H9 (cell line): ENCODE data around the gene PCSK2. TPM values are rescaled to one million over a fixed set of nuclear protein-coding genes. Genes with fewer than 3 reads are reported as not detected.

Experiments
- DNase-seq: peaks from one replicate; pipeline ENCODE4 v3.0.0-alpha.2; 2017
- H2AFZ ChIP-seq: one replicate; pipeline ENCODE4 v1.6.1; 2013; ENCODE audit warnings: mild to moderate bottlenecking, low read length, control low read depth, moderate library complexity
- H2AK5ac ChIP-seq: 2 replicates; pipeline ENCODE4 v1.6.1; 2013; ENCODE audit warnings: low read length, control low read depth, mixed read lengths; ENCODE audit not compliant: insufficient read length
- H2BK120ac ChIP-seq: one replicate; pipeline ENCODE4 v1.6.1; 2013; ENCODE audit warnings: low read depth, mild to moderate bottlenecking, low read length, control low read depth, inconsistent platforms; ENCODE audit not compliant: poor library complexity, severe bottlenecking
- H2BK12ac ChIP-seq: 2 replicates; pipeline ENCODE4 v1.6.1; 2013; ENCODE audit warnings: low read length, control low read depth, mixed read lengths, low read depth; ENCODE audit not compliant: insufficient read length
- H2BK15ac ChIP-seq: 2 replicates; pipeline ENCODE4 v1.6.1; 2013; ENCODE audit warnings: low read depth, low read length, control low read depth
- H2BK20ac ChIP-seq: one replicate; pipeline ENCODE4 v1.6.1; 2013; ENCODE audit warnings: low read depth, mild to moderate bottlenecking, low read length, control low read depth, inconsistent platforms; ENCODE audit not compliant: poor library complexity, severe bottlenecking
- H2BK5ac ChIP-seq: 2 replicates; pipeline ENCODE4 v1.6.1; 2013; ENCODE audit warnings: low read length, control low read depth, mixed read lengths; ENCODE audit not compliant: insufficient read length
- H3K14ac ChIP-seq: 2 replicates; pipeline ENCODE4 v1.6.1; 2013; ENCODE audit warnings: low read length, control low read depth; ENCODE audit not compliant: insufficient read depth
- H3K18ac ChIP-seq: 2 replicates; pipeline ENCODE4 v1.6.1; 2013; ENCODE audit warnings: low read depth, mild to moderate bottlenecking, mixed read lengths, low read length, control low read depth; ENCODE audit not compliant: insufficient read length
- H3K23ac ChIP-seq: 2 replicates; pipeline ENCODE4 v1.6.1; 2013; ENCODE audit warnings: low read length, control low read depth, mixed read lengths, low read depth; ENCODE audit not compliant: insufficient read length
- H3K23me2 ChIP-seq: 2 replicates; pipeline ENCODE4 v1.6.1; 2013; ENCODE audit warnings: low read depth, mild to moderate bottlenecking, mixed read lengths, low read length, control low read depth; ENCODE audit not compliant: insufficient read length, poor library complexity, severe bottlenecking
- H3K27ac ChIP-seq: 2 replicates; pipeline ENCODE4 v1.5.1; 2013; ENCODE audit warnings: low read length, control low read depth, mixed read lengths, low read depth; ENCODE audit not compliant: insufficient read length
- H3K27me3 ChIP-seq: 2 replicates; pipeline ENCODE4 v1.6.1; 2013; ENCODE audit warnings: low read length, control low read depth, inconsistent platforms; ENCODE audit not compliant: insufficient read depth
- H3K4ac ChIP-seq: 2 replicates; pipeline ENCODE4 v1.6.1; 2013; ENCODE audit warnings: low read depth, mild to moderate bottlenecking, control low read depth, inconsistent platforms, low read length, moderate library complexity
- H3K4me1 ChIP-seq: 2 replicates; pipeline ENCODE4 v1.6.1; 2013; ENCODE audit warnings: low read length, control low read depth, inconsistent platforms; ENCODE audit not compliant: insufficient read depth
- H3K4me2 ChIP-seq: 2 replicates; pipeline ENCODE4 v1.6.1; 2013; ENCODE audit warnings: low read length, control low read depth, mixed read lengths; ENCODE audit not compliant: insufficient read length, insufficient read depth
- H3K56ac ChIP-seq: 2 replicates; pipeline ENCODE4 v1.6.1; 2013; ENCODE audit warnings: low read depth, mild to moderate bottlenecking, mixed read lengths, low read length, control low read depth; ENCODE audit not compliant: insufficient read length
- H3K79me1 ChIP-seq: 2 replicates; pipeline ENCODE4 v1.6.1; 2013; ENCODE audit warnings: low read depth, mild to moderate bottlenecking, moderate library complexity, low read length, control low read depth, inconsistent platforms; ENCODE audit not compliant: insufficient read depth, poor library complexity, severe bottlenecking
- H3K79me2 ChIP-seq: 2 replicates; pipeline ENCODE4 v1.6.1; 2013; ENCODE audit warnings: low read length, control low read depth, inconsistent platforms; ENCODE audit not compliant: insufficient read depth
- H3K9ac ChIP-seq: 2 replicates; pipeline ENCODE4 v1.6.1; 2013; ENCODE audit warnings: low read length, control low read depth, mixed read lengths; ENCODE audit not compliant: insufficient read length; ENCODE audit errors: extremely low read depth
- H3K9me3 ChIP-seq: one replicate; pipeline ENCODE4 v1.6.1; 2013; ENCODE audit warnings: low read depth, low read length, inconsistent platforms; ENCODE audit not compliant: control insufficient read depth
- H3T11ph ChIP-seq: one replicate; pipeline ENCODE4 v1.6.1; 2013; ENCODE audit warnings: mild to moderate bottlenecking, low read length, control low read depth, inconsistent platforms
- H4K20me1 ChIP-seq: one replicate; pipeline ENCODE4 v1.6.1; 2013; ENCODE audit not compliant: control insufficient read depth, insufficient read length, insufficient read depth
- H4K5ac ChIP-seq: 2 replicates; pipeline ENCODE4 v1.6.1; 2013; ENCODE audit warnings: low read depth, mild to moderate bottlenecking, mixed read lengths, low read length, control low read depth; ENCODE audit not compliant: insufficient read length
- H4K8ac ChIP-seq: replicated peaks from 2 replicates; pipeline ENCODE4 v1.6.1; 2013; ENCODE audit warnings: low read length, control low read depth, mixed read lengths, low read depth; ENCODE audit not compliant: insufficient read length
- H4K91ac ChIP-seq: 2 replicates; pipeline ENCODE4 v1.6.1; 2013; ENCODE audit warnings: low read depth, mild to moderate bottlenecking, moderate library complexity, mixed read lengths, low read length, control low read depth; ENCODE audit not compliant: insufficient read length
- H3K27ac Mint-ChIP-seq, 3 experiments: 2 replicates in 2 of 3; 3 replicates in 1 of 3; pipeline ENCODE4 v1.8.0; 2020 to 2021; ENCODE audit warnings: mixed read lengths in 3 of 3, mild to moderate bottlenecking in 1 of 3, moderate library complexity in 1 of 3
- H3K27me3 Mint-ChIP-seq: 2 replicates; pipeline ENCODE4 v1.8.0; 2021; ENCODE audit warnings: low read depth, mild to moderate bottlenecking, moderate library complexity, mixed read lengths
- H3K36me3 Mint-ChIP-seq, 3 experiments: 2 replicates in 2 of 3; 3 replicates in 1 of 3; pipeline ENCODE4 v1.8.0; 2020 to 2021; ENCODE audit warnings: low read depth in 3 of 3, mixed read lengths in 3 of 3; ENCODE audit not compliant: insufficient read depth in 1 of 3
- H3K4me1 Mint-ChIP-seq, 2 experiments: 2 replicates each; pipeline ENCODE4 v1.8.0; 2020; ENCODE audit warnings: mixed read lengths in 2 of 2
- H3K4me3 Mint-ChIP-seq, 2 experiments: 2 replicates in 1 of 2; 3 replicates in 1 of 2; pipeline ENCODE4 v1.8.0; 2020 to 2021; ENCODE audit warnings: mild to moderate bottlenecking in 2 of 2, mixed read lengths in 2 of 2, moderate library complexity in 1 of 2
- H3K9me3 Mint-ChIP-seq, 2 experiments: 2 replicates in 1 of 2; 3 replicates in 1 of 2; pipeline ENCODE4 v1.8.0; 2020; ENCODE audit warnings: mild to moderate bottlenecking in 2 of 2, mixed read lengths in 2 of 2, moderate library complexity in 1 of 2
- CTCF ChIP-seq: fragments of 200-600 bp; sonication (generic); conservative IDR thresholded peaks from 3 replicates; pipeline ENCODE4 v1.8.0; 2021; ENCODE audit warnings: antibody characterized with exemption, mild to moderate bottlenecking
- WGBS: extraction: QIAGEN DNeasy Blood & Tissue Kit; methylation state at CpG from one replicate; pipeline ENCODE4 v1.1.7; 2013; ENCODE audit warnings: missing lambda C conversion rate, low lambda C conversion rate, mixed read lengths; ENCODE audit not compliant: insufficient read length; ENCODE audit errors: extremely low coverage; 5-methylcytosine and 5-hydroxymethylcytosine counted together
- total RNA-seq: library from RNA; stranded (reverse); gene quantifications from 2 replicates; pipeline ENCODE4 v1.2.1, GENCODE V29; 2021

PCSK2 gene
- total RNA-seq, 1 experiment from 2014 or later, result 2.8 TPM

GRCh38 chr20:17379651-17380050 is 152.8 kb downstream of the PCSK2 start:
- no peak overlapping the region for H2BK5ac ChIP-seq
- no peak overlapping the region for H3K14ac ChIP-seq
- no peak overlapping the region for H4K91ac ChIP-seq
- H2BK20ac ChIP-seq, result no peak overlapping the region
- H3K9me3 Mint-ChIP-seq, result no peaks in the 10 kb centered on the region
- H4K20me1 ChIP-seq, result no peaks in the 10 kb centered on the region
- no peak overlapping the region for H2BK120ac ChIP-seq
- H3K18ac ChIP-seq, result no peak overlapping the region
- H3K4me2 ChIP-seq, result no peak overlapping the region
- no peaks in the 10 kb centered on the region for H3K23me2 ChIP-seq
- no peaks in the 10 kb centered on the region for H3K9me3 ChIP-seq
- H2AFZ ChIP-seq, result no peak overlapping the region
- no peaks in the 10 kb centered on the region for H3K79me1 ChIP-seq
- no peaks in the 10 kb centered on the region for H3K79me2 ChIP-seq
- no peak overlapping the region for H4K5ac ChIP-seq
- no peak overlapping the region for H3K4ac ChIP-seq
- no peak overlapping the region for H3K27ac Mint-ChIP-seq
- peaks cover 5 to 9% of the 10 kb centered on the region in 2 experiments for H3K4me1 Mint-ChIP-seq
- no peak for TF ChIP-seq CTCF
- no peaks in the 10 kb centered on the region for H3K4me1 ChIP-seq
- no peak overlapping the region for H3K4me3 Mint-ChIP-seq
- H3K56ac ChIP-seq, result no peak overlapping the region
- H3K23ac ChIP-seq, result no peak overlapping the region
- H2AK5ac ChIP-seq, result no peak overlapping the region
- DNase-seq, result no peak
- H3K36me3 Mint-ChIP-seq, result no peaks in the 10 kb centered on the region
- H2BK15ac ChIP-seq, result no peak overlapping the region
- H3K9ac ChIP-seq, result no peak overlapping the region
- H4K8ac ChIP-seq, result no peak overlapping the region
- H2BK12ac ChIP-seq, result no peak overlapping the region
- H3K27ac ChIP-seq, result no peak overlapping the region
- H3T11ph ChIP-seq, result no peak overlapping the region
- H3K27me3 ChIP-seq, result no peaks in the 10 kb centered on the region
- WGBS, result no CpG with 5 or more reads among the region's 2 CpGs
- no peaks in the 10 kb centered on the region; the same call in 1 of the 2 replicates for H3K27me3 Mint-ChIP-seq
